HepG2 (cell line): ENCODE data around the gene INF2. TPM values are rescaled to one million over a fixed set of nuclear protein-coding genes. Genes with fewer than 3 reads are reported as not detected.

ENCODE experiments used
- LRRFIP1 ChIP-seq: sonication (generic); formaldehyde crosslinking; conservative IDR thresholded peaks from 2 replicates; pipeline ENCODE4 v1.4.0; 2020; ENCODE audit warnings: missing genetic modification reagents
- MIXL1 ChIP-seq: IDR thresholded peaks from 2 replicates; pipeline ENCODE4 v1.6.1; 2016
- NR3C1 ChIP-seq: sonication (generic); formaldehyde crosslinking; IDR thresholded peaks from 2 replicates; pipeline ENCODE4 v1.4.0; 2020; ENCODE audit warnings: missing genetic modification reagents
- SIN3A ChIP-seq: IDR thresholded peaks from 2 replicates; pipeline ENCODE4 v1.6.1; 2011; ENCODE audit warnings: low read depth, mild to moderate bottlenecking, control low read depth, low read length, borderline replicate concordance
- SSRP1 ChIP-seq: IDR thresholded peaks from 2 replicates; pipeline ENCODE4 v1.6.1; 2016; ENCODE audit warnings: control low read depth
- ZNF431 ChIP-seq: sonication (generic); formaldehyde crosslinking; IDR thresholded peaks from 2 replicates; pipeline ENCODE4 v1.9.0; 2022; ENCODE audit warnings: missing genetic modification reagents, low read depth, mild to moderate bottlenecking, borderline replicate concordance
- ZNF510 ChIP-seq: sonication (generic); formaldehyde crosslinking; IDR thresholded peaks from 2 replicates; pipeline ENCODE4 v1.4.0; 2020; ENCODE audit warnings: low read depth, mild to moderate bottlenecking, missing genetic modification reagents
- ZNF772 ChIP-seq: sonication (generic); formaldehyde crosslinking; IDR thresholded peaks from 2 replicates; pipeline ENCODE4 v1.5.0; 2020; ENCODE audit warnings: mild to moderate bottlenecking, missing genetic modification reagents
- ZNF816 ChIP-seq: sonication (generic); formaldehyde crosslinking; IDR thresholded peaks from 2 replicates; pipeline ENCODE4 v1.8.0; 2022; ENCODE audit warnings: missing genetic modification reagents, mild to moderate bottlenecking, borderline replicate concordance
- ZNF841 ChIP-seq: sonication (generic); formaldehyde crosslinking; IDR thresholded peaks from 2 replicates; pipeline ENCODE4 v1.8.1; 2023; ENCODE audit warnings: missing genetic modification reagents, borderline replicate concordance
- ZSCAN29 ChIP-seq: sonication (generic); formaldehyde crosslinking; conservative IDR thresholded peaks from 2 replicates; pipeline ENCODE4 v1.4.0; 2020; ENCODE audit warnings: mild to moderate bottlenecking, missing genetic modification reagents
- polyA plus RNA-seq, 8 experiments: library from polyadenylated mRNA; depleted of rRNA in 3 of 8; stranded (reverse) in 7 of 8; unstranded in 1 of 8; fragments of >200 nt; fragmentation: Illumina TruSeq in 4 of 8; extraction: Trizol in 4 of 8; gene quantifications; 2 replicates each; pipeline versions ENCODE4 v1.2.1 to v1.2.3, GENCODE V29; 2011 to 2016; ENCODE audit warnings: low read depth in 4 of 8, missing spikeins in 1 of 8, mixed read lengths in 1 of 8; ENCODE audit not compliant: insufficient read depth in 1 of 8
- total RNA-seq, 5 experiments: library from RNA; depleted of rRNA; stranded (reverse); fragments of >200 nt; fragmentation: Illumina TruSeq; extraction: Trizol; gene quantifications; 2 replicates each; pipeline ENCODE4 v1.2.3, GENCODE V29; 2016; ENCODE audit warnings: low read depth in 1 of 5
- TF ChIP-seq, protein P1 (sequence below): sonication (generic); formaldehyde crosslinking; IDR thresholded peaks from 2 replicates; pipeline ENCODE4 v1.5.1; 2020; ENCODE audit warnings: mild to moderate bottlenecking, moderate library complexity, missing genetic modification reagents
- TF ChIP-seq, protein P2 (sequence below): sonication (generic); formaldehyde crosslinking; IDR thresholded peaks from 2 replicates; pipeline ENCODE4 v1.4.0; 2020; ENCODE audit warnings: missing genetic modification reagents
- TF ChIP-seq, protein P3 (sequence below): sonication (generic); formaldehyde crosslinking; IDR thresholded peaks from 2 replicates; pipeline ENCODE4 v1.5.1; 2020; ENCODE audit warnings: mild to moderate bottlenecking, missing genetic modification reagents, moderate library complexity

Gene INF2
- total and polyA plus RNA-seq, 2 of the 13 experiments (the other 11 are each of a cell fraction or from before 2014, with no cell fraction given): 16.4 to 26.4 TPM

DNA sequence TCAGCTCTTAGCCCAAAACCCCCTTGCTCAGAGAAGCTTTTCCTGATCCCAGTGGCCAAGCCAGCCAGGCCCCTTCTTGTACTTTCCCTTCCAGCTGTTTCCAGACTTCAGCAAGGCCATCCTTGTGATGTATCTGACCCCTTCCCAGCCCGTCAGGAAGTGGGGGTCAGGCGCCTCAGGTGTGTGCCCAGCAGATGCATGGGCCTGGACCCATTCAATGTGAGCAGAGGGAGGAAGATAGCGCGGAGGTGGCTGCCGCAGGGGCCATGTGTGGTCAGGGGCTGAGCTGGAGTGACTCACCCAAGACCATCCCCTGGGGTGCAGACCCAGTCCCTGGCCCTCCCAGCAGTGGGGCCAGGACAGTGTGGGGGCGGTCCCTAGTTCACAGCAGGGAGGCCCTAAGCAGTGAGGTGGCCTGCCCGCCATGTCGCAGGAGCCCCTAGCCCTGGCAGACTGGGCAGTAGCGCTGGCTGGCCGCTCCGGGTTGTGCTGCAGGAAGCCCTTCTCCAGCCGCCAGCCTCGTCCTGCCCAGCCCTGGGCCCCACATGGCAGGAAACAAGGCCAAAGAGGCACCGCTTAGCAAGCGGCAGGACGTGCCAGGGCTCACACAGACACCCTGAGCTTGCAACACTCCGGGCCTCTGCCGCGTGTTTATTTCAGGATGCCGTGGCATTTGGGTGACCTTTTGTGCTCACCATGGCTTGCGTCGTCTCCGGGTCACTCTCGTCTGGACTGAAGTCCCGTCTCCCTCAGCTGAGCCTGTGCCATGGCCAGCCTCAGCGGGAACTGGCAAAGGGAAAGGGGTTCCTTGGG, 46.6 kb downstream of the INF2 start (continued):
- TF ChIP-seq, protein P1, sequence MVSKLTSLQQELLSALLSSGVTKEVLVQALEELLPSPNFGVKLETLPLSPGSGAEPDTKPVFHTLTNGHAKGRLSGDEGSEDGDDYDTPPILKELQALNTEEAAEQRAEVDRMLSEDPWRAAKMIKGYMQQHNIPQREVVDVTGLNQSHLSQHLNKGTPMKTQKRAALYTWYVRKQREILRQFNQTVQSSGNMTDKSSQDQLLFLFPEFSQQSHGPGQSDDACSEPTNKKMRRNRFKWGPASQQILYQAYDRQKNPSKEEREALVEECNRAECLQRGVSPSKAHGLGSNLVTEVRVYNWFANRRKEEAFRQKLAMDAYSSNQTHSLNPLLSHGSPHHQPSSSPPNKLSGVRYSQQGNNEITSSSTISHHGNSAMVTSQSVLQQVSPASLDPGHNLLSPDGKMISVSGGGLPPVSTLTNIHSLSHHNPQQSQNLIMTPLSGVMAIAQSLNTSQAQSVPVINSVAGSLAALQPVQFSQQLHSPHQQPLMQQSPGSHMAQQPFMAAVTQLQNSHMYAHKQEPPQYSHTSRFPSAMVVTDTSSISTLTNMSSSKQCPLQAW: peak; percentile 89
- TF ChIP-seq SSRP1 (CRISPR knock-in tag) (no peak), ZNF431 (peak; percentile 84), MIXL1 (CRISPR knock-in tag) (peak; percentile 88), NR3C1 (CRISPR knock-in tag) (no peak), ZNF841 (no peak), LRRFIP1 (CRISPR knock-in tag) (no peak), ZNF772 (peak; percentile 93), ZNF816 (CRISPR knock-in tag) (peak; percentile 75; the same call in 1 of the 2 replicates), ZNF510 (peak; percentile 49; the same call in 1 of the 2 replicates), ZSCAN29 (CRISPR knock-in tag) (0 out of 2 replicates have a peak, but pooled peaks have one; percentile 68), SIN3A (no peak)
- TF ChIP-seq, protein P2, sequence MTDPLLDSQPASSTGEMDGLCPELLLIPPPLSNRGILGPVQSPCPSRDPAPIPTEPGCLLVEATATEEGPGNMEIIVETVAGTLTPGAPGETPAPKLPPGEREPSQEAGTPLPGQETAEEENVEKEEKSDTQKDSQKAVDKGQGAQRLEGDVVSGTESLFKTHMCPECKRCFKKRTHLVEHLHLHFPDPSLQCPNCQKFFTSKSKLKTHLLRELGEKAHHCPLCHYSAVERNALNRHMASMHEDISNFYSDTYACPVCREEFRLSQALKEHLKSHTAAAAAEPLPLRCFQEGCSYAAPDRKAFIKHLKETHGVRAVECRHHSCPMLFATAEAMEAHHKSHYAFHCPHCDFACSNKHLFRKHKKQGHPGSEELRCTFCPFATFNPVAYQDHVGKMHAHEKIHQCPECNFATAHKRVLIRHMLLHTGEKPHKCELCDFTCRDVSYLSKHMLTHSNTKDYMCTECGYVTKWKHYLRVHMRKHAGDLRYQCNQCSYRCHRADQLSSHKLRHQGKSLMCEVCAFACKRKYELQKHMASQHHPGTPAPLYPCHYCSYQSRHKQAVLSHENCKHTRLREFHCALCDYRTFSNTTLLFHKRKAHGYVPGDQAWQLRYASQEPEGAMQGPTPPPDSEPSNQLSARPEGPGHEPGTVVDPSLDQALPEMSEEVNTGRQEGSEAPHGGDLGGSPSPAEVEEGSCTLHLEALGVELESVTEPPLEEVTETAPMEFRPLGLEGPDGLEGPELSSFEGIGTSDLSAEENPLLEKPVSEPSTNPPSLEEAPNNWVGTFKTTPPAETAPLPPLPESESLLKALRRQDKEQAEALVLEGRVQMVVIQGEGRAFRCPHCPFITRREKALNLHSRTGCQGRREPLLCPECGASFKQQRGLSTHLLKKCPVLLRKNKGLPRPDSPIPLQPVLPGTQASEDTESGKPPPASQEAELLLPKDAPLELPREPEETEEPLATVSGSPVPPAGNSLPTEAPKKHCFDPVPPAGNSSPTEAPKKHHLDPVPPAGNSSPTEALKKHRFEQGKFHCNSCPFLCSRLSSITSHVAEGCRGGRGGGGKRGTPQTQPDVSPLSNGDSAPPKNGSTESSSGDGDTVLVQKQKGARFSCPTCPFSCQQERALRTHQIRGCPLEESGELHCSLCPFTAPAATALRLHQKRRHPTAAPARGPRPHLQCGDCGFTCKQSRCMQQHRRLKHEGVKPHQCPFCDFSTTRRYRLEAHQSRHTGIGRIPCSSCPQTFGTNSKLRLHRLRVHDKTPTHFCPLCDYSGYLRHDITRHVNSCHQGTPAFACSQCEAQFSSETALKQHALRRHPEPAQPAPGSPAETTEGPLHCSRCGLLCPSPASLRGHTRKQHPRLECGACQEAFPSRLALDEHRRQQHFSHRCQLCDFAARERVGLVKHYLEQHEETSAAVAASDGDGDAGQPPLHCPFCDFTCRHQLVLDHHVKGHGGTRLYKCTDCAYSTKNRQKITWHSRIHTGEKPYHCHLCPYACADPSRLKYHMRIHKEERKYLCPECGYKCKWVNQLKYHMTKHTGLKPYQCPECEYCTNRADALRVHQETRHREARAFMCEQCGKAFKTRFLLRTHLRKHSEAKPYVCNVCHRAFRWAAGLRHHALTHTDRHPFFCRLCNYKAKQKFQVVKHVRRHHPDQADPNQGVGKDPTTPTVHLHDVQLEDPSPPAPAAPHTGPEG (CRISPR knock-in tag): no peak
- TF ChIP-seq, protein P3, sequence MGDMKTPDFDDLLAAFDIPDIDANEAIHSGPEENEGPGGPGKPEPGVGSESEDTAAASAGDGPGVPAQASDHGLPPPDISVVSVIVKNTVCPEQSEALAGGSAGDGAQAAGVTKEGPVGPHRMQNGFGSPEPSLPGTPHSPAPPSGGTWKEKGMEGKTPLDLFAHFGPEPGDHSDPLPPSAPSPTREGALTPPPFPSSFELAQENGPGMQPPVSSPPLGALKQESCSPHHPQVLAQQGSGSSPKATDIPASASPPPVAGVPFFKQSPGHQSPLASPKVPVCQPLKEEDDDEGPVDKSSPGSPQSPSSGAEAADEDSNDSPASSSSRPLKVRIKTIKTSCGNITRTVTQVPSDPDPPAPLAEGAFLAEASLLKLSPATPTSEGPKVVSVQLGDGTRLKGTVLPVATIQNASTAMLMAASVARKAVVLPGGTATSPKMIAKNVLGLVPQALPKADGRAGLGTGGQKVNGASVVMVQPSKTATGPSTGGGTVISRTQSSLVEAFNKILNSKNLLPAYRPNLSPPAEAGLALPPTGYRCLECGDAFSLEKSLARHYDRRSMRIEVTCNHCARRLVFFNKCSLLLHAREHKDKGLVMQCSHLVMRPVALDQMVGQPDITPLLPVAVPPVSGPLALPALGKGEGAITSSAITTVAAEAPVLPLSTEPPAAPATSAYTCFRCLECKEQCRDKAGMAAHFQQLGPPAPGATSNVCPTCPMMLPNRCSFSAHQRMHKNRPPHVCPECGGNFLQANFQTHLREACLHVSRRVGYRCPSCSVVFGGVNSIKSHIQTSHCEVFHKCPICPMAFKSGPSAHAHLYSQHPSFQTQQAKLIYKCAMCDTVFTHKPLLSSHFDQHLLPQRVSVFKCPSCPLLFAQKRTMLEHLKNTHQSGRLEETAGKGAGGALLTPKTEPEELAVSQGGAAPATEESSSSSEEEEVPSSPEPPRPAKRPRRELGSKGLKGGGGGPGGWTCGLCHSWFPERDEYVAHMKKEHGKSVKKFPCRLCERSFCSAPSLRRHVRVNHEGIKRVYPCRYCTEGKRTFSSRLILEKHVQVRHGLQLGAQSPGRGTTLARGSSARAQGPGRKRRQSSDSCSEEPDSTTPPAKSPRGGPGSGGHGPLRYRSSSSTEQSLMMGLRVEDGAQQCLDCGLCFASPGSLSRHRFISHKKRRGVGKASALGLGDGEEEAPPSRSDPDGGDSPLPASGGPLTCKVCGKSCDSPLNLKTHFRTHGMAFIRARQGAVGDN (CRISPR knock-in tag): peak; percentile 96
